ENCODE data around the gene MAPKAP1.

GRCh38 chr9:125397736-125398135 is 309.3 kb downstream of the MAPKAP1 start:
- TF ChIP-seq CTCF (IDR thresholded peaks at IDR 0.05) = no peak
- TF ChIP-seq POLR2A (IDR thresholded peaks at IDR 0.05) = no peak
